IMR-90 (cell line): ENCODE data around the gene SCFD2.

Source experiments
- BHLHE40 ChIP-seq: fragments of 150-350 bp; IDR thresholded peaks from 2 replicates; pipeline ENCODE4 v1.6.1; 2016; ENCODE audit warnings: mild to moderate bottlenecking, low read depth, low read length
- MXI1 ChIP-seq: IDR thresholded peaks from 2 replicates; pipeline ENCODE4 v1.6.1; 2012; ENCODE audit warnings: low read depth, mild to moderate bottlenecking, low read length, moderate library complexity, borderline replicate concordance
- POLR2A ChIP-seq: IDR thresholded peaks from 2 replicates; pipeline ENCODE4 v1.6.1; 2012; ENCODE audit warnings: mild to moderate bottlenecking, low read depth, low read length
- RAD21 ChIP-seq: IDR thresholded peaks from 2 replicates; pipeline ENCODE4 v1.6.1; 2012; ENCODE audit warnings: low read length, improper control_type of control experiment
- RFX5 ChIP-seq: IDR thresholded peaks from 2 replicates; pipeline ENCODE4 v1.8.0; 2012; ENCODE audit warnings: low read depth, mild to moderate bottlenecking, low read length, moderate library complexity
- SMC3 ChIP-seq: fragments of 150-350 bp; IDR thresholded peaks from 2 replicates; pipeline ENCODE4 v1.6.1; 2016; ENCODE audit warnings: low read depth, mild to moderate bottlenecking, antibody characterized with exemption, low read length, moderate library complexity
- TF ChIP-seq, protein P1 (sequence below): conservative IDR thresholded peaks from 2 replicates; pipeline ENCODE4 v1.5.1; 2012; ENCODE audit warnings: mild to moderate bottlenecking, low read depth, low read length, improper control_type of control experiment
- TF ChIP-seq, protein P2 (sequence below): fragments of 150-350 bp; IDR thresholded peaks from 2 replicates; pipeline ENCODE4 v1.6.1; 2017; ENCODE audit warnings: mild to moderate bottlenecking, antibody characterized with exemption, low read length, low read depth
- TF ChIP-seq, protein P3 (sequence below): fragments of 150-350 bp; IDR thresholded peaks from 2 replicates; pipeline ENCODE4 v1.6.1; 2016; ENCODE audit warnings: low read depth, mild to moderate bottlenecking, low read length, moderate library complexity, borderline replicate concordance

DNA sequence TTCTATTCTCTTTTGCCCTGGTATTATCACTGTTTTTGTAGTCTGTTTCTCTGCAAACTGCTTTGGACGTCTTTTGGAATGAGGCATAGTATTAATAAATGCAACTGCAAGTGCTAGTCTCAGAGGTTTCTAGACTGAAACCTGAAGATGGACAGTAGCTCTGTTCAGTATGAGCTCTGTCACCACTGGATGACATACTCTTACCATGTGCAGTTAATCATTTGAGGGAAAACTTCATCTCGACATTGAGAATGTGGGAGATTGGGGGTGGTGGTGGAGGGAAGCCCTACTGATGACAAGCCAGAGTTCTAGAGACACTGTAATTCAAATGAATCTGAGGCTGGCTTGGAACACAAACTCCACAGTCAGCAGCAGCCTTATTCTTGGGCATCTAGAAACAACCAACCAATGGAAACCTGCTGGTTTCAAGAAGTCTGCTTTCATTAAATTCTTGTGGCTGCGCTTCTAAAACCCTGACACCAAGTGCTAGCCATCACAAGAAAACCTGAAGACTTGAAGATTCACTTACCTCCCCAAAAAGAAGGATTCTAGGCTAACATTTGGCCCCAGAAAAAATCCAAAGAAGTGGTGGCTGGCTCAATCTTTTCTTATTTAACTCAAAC is 342.1 kb downstream of the SCFD2 start:
- no peak for TF ChIP-seq POLR2A
- TF ChIP-seq, protein P1, sequence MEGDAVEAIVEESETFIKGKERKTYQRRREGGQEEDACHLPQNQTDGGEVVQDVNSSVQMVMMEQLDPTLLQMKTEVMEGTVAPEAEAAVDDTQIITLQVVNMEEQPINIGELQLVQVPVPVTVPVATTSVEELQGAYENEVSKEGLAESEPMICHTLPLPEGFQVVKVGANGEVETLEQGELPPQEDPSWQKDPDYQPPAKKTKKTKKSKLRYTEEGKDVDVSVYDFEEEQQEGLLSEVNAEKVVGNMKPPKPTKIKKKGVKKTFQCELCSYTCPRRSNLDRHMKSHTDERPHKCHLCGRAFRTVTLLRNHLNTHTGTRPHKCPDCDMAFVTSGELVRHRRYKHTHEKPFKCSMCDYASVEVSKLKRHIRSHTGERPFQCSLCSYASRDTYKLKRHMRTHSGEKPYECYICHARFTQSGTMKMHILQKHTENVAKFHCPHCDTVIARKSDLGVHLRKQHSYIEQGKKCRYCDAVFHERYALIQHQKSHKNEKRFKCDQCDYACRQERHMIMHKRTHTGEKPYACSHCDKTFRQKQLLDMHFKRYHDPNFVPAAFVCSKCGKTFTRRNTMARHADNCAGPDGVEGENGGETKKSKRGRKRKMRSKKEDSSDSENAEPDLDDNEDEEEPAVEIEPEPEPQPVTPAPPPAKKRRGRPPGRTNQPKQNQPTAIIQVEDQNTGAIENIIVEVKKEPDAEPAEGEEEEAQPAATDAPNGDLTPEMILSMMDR = no peak
- TF ChIP-seq RFX5 = no peak
- no peak for TF ChIP-seq MXI1
- TF ChIP-seq, protein P2, sequence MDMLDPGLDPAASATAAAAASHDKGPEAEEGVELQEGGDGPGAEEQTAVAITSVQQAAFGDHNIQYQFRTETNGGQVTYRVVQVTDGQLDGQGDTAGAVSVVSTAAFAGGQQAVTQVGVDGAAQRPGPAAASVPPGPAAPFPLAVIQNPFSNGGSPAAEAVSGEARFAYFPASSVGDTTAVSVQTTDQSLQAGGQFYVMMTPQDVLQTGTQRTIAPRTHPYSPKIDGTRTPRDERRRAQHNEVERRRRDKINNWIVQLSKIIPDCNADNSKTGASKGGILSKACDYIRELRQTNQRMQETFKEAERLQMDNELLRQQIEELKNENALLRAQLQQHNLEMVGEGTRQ = no peak
- TF ChIP-seq, protein P3, sequence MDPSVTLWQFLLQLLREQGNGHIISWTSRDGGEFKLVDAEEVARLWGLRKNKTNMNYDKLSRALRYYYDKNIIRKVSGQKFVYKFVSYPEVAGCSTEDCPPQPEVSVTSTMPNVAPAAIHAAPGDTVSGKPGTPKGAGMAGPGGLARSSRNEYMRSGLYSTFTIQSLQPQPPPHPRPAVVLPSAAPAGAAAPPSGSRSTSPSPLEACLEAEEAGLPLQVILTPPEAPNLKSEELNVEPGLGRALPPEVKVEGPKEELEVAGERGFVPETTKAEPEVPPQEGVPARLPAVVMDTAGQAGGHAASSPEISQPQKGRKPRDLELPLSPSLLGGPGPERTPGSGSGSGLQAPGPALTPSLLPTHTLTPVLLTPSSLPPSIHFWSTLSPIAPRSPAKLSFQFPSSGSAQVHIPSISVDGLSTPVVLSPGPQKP = no peak
- no peak for TF ChIP-seq BHLHE40
- TF ChIP-seq RAD21 = no peak
- TF ChIP-seq SMC3 = no peak
